Left lobe of liver (tissue), 2 donors: Measurements from ENCODE around the gene TMEM161A. TPM values are rescaled to one million over a fixed set of nuclear protein-coding genes. Genes with fewer than 3 reads are reported as not detected.
"Not testable (repeated sequence)": the region's sequence is repeated elsewhere in the genome, so short reads cannot be mapped to it uniquely, and the experiment has no call there.

Experiments
- ATAC-seq: fragments of 200-7000 bp; cut with Tn5 transposase; one replicate; pipeline ENCODE4 v1.9.1; 2020; ENCODE audit warnings: mild to moderate bottlenecking, moderate library complexity
- DNase-seq: peaks from one replicate; pipeline ENCODE4 v3.0.0-alpha.2; 2020; ENCODE audit warnings: low spot score
- total RNA-seq: library from RNA; stranded (reverse); gene quantifications from one replicate; pipeline ENCODE4 v1.2.1, GENCODE V29; 2021
- donor health status: DM: no; HTN: no; CAD: no; lungs with moderate emphysema.
- donor health status: DM: no; HTN: yes; CAD: no.

The TMEM161A gene
- total RNA-seq, 1 donor from 2014 or later: 24.9 TPM

DNA sequence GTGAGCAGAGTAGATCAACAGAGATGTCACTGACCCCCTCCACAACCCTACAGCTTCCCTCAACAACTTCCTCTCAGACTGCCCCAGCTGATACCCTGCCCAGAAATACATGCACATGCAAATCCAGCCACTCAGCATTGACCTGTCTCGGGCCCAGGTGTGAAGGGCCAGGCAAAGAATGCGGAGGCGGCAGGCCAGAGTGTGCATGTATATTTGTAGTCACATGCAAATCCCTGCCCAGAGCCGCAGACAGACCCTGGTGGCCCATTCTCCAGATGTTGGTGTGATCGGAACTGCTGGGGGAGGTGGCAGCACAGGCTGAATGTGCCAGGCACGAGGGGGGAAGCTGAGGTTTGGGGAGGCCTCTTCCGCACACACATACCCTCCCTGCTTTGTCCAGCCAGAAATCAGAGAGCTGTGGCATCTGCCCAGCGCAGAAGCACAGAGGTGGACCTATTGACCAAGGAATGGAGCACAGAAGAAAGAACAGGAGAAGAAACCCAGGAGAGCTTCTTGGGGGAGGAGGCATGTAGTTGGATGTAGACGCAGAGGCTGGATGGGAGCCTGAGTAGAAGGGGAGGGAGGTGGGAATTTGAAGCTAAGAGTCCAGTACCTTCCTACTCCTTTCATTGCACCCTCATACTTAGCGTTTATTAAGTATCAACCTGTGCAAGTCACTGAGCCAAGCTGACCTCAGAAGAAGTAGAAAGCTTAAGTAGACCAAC lies 17.4 kb upstream of the TMEM161A start:
- DNase-seq: no peak
- ATAC-seq: no peak

GRCh38 chr19:19154768-19155494 lies 16.7 kb upstream of the TMEM161A start:
- DNase-seq: no peak
- no peak for ATAC-seq

DNA sequence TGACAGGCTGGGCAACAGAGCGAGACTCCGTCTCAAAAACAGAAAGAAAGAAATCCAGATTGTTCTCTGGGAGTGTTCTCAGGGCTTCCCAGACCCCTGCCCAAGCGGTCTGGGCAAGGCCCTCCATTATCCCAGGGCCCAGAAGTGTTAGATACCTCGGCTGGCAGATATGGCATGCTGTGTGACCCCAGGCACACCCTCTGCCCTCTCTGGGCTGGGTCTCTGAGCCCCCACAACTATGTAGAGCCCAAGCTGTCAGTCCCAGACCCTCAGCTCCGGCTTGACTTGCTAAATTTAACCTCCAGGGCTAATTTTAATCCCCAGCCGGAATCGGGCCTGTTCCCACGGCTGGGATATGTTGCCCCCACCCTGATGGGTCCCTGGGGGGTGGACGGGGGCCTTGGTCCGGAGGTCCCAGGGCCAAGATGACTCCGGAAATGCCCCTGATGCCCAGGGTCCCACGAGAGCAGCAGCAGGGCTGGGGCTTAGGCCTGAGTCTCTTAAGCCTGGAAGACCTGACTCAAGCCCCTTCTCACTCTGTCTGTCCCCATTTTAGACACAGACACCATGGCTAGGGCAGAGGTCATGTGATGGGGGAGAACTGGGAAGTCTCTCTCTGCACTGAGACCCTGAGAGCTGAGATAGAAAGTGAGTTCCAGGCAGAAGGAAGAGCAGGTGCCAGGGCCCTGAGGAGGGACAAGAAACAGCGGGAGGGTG lies 14.5 kb upstream of the TMEM161A start:
- DNase-seq (no peak), ATAC-seq (no peak)

DNA sequence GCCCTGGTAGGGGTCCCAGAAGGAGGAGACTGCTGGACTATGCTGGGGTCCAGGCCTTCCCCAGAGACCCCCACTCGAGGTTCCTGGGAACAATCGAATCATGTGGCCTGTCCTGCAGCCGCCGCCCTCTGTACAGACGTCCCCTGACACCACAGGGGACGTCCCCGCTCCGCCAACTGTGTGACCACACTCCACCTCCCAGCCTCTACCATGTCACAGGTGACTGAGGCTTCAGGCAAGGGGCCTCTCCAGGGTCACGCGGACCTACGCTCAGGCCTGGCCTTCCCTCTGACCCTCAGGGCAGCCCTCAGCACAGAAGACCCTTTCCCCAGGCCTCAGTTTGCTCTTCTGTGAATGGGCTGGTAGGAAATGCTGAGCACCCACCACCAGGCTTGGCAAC lies 13.1 kb upstream of the TMEM161A start:
- ATAC-seq: no peak

DNA sequence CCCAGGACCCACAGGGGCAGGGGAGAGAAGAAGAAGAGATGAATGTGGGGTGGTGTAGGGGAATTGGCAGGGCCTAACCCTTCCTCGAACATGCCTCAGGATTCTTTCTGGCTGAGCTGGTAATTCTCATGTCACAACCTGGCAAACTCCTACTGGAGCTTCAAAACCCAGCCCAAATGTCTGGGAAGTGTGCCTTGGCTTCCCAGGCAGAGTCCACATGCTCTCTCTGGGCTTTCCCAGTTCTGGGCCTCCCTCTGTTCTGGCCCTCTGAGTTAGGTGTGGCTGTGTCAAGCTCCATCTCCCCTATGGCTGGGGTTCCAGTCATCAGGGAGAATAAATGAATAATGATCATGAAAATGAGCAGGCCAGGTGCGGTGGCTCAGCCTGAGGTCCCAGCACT lies 11.2 kb upstream of the TMEM161A start:
- ATAC-seq: no peak

More for the DNA sequence above, 13.1 kb upstream of the TMEM161A start:
- DNase-seq: no peak

GRCh38 chr19:19148504-19148903 lies 10.2 kb upstream of the TMEM161A start:
- DNase-seq, ATAC-seq: not testable (repeated sequence)

More for the DNA sequence above, 11.2 kb upstream of the TMEM161A start:
- DNase-seq: no peak

DNA sequence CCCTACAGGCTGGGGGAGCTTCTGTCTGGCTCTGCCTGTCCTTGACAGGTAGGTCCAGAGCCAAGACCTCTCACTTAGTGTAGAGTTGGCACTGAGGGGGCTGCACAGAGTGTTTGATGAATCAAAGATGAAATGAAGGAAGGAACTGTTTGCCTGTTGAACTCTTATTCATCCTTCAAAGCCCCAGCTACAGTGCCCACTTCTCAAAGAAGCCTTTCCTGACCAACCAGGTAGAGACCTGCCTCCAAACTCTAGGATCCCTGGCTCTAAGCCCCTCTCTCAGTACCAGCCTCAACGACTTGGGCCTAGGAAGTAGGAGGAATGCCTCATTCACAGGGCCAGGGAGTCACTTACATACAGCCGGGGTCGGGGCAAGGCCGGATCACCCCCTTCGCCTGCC lies 9.1 kb upstream of the TMEM161A start:
- DNase-seq (no peak), ATAC-seq (no peak)

GRCh38 chr19:19146865-19147264 lies 8.6 kb upstream of the TMEM161A start:
- ATAC-seq (no peak), DNase-seq (no peak)

- peak; percentile 86 for ATAC-seq
- peak; percentile 81 for DNase-seq
These were observed 7.7 kb upstream of the TMEM161A start for GRCh38 chr19:19145684-19146608.

DNA sequence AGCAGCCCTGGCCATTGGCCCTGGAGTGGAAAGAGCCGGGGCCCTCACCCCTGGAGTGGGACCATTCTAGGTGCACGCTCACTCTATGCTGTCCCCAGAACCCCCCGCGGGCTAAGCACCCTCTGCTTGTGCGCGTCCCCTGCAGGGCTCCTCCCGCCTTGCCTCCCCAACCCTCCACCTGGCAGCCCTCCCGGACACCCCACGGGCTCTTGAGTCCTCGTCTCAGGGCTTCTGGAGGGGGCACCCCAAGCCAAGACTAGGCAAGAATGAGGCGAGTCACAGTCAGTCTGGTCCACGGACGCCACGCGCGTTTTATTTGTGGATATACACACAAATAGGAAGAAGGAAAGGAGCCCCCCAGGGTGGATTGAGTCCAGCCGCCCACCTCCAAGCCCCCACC lies 7.0 kb upstream of the TMEM161A start:
- DNase-seq (no peak), ATAC-seq (no peak)

DNA sequence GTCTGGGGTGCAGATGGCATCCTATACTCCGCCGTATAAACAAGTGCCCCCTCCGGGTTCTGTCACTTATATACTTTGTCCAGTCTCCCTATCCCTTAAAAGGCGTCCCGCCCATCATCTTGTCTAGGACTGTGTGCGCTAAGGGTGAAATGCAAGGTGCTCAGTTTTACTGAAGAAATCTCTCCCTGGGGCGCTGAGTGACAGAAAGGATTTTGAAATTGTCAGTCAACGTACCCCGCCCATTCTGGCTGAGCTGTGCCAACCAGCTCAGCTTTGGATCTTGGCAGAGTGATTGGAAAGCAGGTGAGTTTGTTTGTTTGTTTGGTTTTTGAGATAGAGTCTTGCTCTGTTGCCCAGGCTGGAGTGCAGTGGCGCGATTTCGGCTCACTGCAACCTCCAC lies 4.1 kb upstream of the TMEM161A start:
- peak; percentile 16 for ATAC-seq
- DNase-seq: no peak

GRCh38 chr19:19140476-19140875 lies 2.2 kb upstream of the TMEM161A start:
- no peak for DNase-seq
- ATAC-seq: no peak

- ATAC-seq (no peak), DNase-seq (no peak)
These were observed 1.6 kb upstream of the TMEM161A start for GRCh38 chr19:19139876-19140229.

GRCh38 chr19:19137556-19138108 lies 646 bp downstream of the TMEM161A start:
- ATAC-seq: peak; percentile 4
- no peak for DNase-seq

DNA sequence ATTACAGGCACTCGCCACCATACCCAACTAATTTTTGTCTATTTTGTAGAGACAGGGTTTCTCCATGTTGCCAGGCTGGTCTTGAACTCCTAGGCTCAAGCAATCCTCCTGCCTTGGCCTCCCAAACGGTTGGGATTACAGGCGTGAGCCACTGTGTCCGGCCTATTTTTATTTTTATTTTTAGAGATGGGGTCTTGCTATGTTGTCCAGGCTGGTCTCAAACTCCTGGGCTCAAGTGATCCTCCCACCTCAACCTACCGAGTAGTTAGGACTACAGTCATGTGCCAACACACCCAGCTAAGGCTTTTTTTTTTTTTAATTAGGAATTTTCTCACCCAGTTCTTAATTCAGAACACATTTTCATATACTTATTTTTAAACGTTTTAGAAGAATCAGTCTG lies 2.6 kb downstream of the TMEM161A start:
- not testable (repeated sequence) for DNase-seq, ATAC-seq

DNA sequence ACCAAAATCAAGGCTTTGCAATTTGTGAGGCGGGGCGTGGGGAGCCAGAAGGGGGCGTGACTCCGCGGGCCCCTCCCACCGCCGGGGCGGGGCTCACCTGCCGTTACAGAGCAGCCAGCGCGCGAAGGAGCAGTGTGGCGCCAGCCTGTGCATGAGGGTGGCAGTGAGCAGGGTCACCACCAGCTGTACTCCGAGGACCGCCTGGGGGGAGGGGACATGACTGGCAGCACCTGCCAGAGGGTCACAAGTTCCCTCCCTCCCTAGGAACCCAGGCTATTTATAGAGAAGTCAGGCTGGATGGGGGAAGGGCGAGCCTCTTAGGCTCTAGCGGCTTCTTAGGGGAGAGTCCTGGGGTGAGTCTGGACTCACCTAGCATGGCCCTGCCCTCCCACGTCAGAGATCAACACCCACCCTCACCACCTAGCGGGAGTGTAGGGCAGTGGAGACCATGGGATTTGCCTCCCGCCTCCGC lies 3.6 kb downstream of the TMEM161A start:
- no peak for ATAC-seq
- DNase-seq: no peak

DNA sequence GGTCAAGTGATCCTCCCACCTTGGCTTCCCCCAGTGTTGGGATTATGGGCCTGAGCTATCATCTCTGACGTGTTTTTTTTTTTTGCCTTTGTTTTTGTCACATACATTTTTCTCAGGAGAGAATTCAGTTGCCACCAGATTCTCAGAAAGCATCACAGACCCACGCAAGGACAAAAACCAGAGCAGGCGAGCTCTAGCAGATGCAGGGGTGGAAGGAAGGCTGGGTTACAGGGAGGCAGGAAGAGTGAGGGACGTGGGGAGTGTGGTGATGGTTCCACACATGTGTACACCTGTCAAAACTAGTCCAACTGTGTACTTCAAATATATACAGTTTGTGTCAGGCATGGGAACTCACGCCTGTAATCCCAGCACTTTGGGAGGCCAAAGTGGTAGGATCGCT lies 4.3 kb downstream of the TMEM161A start:
- ATAC-seq: no peak
- DNase-seq: no peak

DNA sequence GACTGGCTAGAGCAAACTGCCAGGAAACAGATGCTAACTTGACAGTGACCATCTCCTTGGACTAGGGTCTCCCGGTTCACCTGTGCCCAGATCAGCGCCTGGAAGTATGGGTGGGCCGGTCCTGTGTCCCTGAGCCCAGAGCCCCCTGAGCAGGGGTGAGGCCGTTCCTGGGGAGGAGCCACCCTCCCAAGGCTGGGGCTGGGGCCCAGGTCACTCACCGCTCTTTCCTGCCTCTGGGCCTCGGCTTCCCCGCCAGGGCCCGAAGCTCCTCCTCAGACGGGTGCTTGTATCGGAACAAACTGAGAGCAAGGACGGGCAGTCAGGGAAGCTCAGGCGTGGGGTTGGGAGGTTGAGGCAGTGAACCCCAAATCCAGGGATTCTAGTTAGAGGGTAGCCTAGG lies 5.4 kb downstream of the TMEM161A start:
- ATAC-seq (no peak), DNase-seq (no peak)

DNA sequence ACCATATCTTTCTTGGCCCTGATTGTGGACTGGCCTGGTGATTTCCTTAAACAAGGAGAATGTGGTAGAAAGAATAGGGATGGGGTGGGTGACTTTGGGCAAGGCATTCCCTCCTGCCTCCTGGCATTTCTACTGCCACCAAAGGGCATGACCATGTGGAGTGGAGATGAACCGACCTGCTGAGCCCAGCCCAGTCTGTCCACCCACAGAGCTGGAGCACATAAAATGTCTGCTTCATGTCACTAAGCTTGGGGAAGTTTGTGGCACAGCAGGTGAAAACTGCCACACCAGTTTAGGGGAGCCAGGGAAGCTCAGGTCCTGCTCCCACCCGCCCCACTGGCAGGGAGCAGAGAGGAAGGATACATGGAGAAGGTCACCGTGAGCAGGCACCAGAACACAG lies 6.3 kb downstream of the TMEM161A start:
- DNase-seq (no peak), ATAC-seq (no peak)

- DNase-seq (no peak), ATAC-seq (no peak)
These were observed 12.2 kb downstream of the TMEM161A start for GRCh38 chr19:19126102-19126501.
